GM13977 (cell line): Measurements from ENCODE around the gene YWHAB.

Experiments used
- DNase-seq: peaks from one replicate; pipeline ENCODE4 v3.0.0; 2012; ENCODE audit warnings: low spot score
- CTCF ChIP-seq: IDR thresholded peaks from 2 replicates; pipeline ENCODE4 v1.5.1; 2012; ENCODE audit warnings: mild to moderate bottlenecking, control low read depth; ENCODE audit not compliant: insufficient read depth; ENCODE audit errors: extremely low read depth, missing control alignments
- in situ Hi-C: fragments of 300-500 bp; cut with MboI; formaldehyde crosslinking; loops from one replicate; pipeline ENCODE4 v1.12.0; 2022; ENCODE audit warnings: low sequenced_read_pairs, low pct_unique_long_range_greater_than_20kb, mixed read lengths, inconsistent platforms; ENCODE audit not compliant: unreplicated experiment

The YWHAB gene

DNA sequence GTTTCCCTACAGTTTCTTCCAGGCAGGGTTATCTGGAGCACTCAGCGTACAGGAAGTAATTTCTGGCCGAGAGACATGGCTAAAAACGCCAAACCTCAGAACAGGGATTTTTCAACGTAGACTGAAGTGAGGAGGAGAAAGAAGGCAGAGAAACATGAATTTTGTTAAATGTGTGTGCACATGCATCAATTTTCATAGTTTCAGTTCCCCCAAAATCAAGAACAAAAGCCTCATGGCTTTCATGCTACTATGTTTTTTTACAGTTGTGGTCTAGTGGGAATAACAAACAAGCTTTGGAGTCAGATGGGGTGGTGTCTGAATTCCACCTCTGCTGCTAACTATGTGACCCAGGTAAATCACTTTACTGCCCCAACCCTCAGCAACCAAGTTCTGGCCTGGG, 69.8 kb downstream of the YWHAB start:
- in situ Hi-C loops = no loop called here
- no peak for DNase-seq
- TF ChIP-seq CTCF = no peak

- DNase-seq = no peak
- in situ Hi-C loops = no loop called here
Measured at GRCh38 chr20:44956410-44956809, 70.9 kb downstream of the YWHAB start.

More at GRCh38 chr20:44956410-44956809, 70.9 kb downstream of the YWHAB start:
- TF ChIP-seq CTCF = no peak
